ENCODE results near the gene MYOF. TPM values are rescaled to one million over a fixed set of nuclear protein-coding genes. Genes with fewer than 3 reads are reported as not detected.

MYOF gene
- total RNA-seq, 4 donors from 2014 or later, result 61.1 to 123 (median 99.6) TPM

DNA sequence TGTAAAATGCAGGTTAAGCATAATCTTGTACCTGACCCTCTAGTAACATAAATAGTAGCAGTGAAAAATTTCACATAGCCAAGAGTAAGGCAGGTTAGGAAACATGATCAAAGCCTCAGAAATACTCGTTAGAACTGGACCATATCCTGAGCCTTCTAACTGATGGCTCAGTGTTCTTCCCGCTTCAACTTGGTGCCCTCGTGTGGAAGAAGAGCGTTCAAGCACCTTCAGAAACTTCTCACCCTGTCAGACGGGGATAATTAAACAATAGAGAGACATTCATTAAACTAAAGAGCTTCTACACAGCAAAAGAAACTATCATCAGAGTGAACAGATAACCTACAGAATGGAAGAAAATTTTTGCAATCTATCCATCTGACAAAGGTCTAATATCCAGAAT lies 124.5 kb downstream of the MYOF start:
- Histone ChIP-seq H3K9me3 (no peaks in the 10 kb centered on the region), H3K4me1 (no peaks in the 10 kb centered on the region), H3K36me3 (peaks cover 20 to 100% (median 47%) of the 10 kb centered on the region in 3 donors), H3K27me3 (no peaks in the 10 kb centered on the region), H3K4me3 (no peak overlapping the region), H3K27ac (no peak overlapping the region)
- no peak for DNase-seq
- 4 to 7% methylated on average over 5 of the region's 5 CpGs for WGBS, 2 donors
- intact Hi-C loops (cut with DNase I), result no loop called here
- no peak for TF ChIP-seq POLR2A (IDR thresholded peaks at IDR 0.05)
- TF ChIP-seq, protein P1, sequence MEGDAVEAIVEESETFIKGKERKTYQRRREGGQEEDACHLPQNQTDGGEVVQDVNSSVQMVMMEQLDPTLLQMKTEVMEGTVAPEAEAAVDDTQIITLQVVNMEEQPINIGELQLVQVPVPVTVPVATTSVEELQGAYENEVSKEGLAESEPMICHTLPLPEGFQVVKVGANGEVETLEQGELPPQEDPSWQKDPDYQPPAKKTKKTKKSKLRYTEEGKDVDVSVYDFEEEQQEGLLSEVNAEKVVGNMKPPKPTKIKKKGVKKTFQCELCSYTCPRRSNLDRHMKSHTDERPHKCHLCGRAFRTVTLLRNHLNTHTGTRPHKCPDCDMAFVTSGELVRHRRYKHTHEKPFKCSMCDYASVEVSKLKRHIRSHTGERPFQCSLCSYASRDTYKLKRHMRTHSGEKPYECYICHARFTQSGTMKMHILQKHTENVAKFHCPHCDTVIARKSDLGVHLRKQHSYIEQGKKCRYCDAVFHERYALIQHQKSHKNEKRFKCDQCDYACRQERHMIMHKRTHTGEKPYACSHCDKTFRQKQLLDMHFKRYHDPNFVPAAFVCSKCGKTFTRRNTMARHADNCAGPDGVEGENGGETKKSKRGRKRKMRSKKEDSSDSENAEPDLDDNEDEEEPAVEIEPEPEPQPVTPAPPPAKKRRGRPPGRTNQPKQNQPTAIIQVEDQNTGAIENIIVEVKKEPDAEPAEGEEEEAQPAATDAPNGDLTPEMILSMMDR (IDR thresholded peaks at IDR 0.05), result peak in 4 of 6 experiments; percentile 23 to 57 (median 41)

DNA sequence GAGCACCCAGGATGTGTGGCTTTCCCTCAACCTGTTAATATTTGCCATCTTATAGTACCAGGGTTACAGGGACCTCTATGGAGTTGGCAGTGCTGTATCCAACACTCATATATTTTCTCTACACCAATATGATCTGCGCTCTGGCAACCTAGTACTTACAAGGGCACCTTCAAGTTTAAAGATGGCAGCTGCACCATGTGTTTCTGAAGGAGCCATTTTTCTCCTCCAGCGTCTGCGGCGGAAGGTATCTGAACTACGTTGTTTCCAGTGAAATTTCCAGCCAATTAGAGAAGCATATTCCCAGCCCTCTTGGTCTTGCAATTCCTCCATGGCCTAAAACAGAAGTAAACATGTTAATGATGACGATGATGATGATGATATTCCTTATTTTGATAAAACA lies 125.6 kb downstream of the MYOF start:
- Histone ChIP-seq H3K4me3 (no peak overlapping the region), H3K36me3 (peaks cover 20 to 100% (median 56%) of the 10 kb centered on the region in 3 donors), H3K4me1 (no peaks in the 10 kb centered on the region), H3K27ac (no peak overlapping the region), H3K27me3 (no peaks in the 10 kb centered on the region), H3K9me3 (no peaks in the 10 kb centered on the region)
- intact Hi-C loops (cut with DNase I), result no loop called here
- WGBS, 2 donors, result 95 to 96% methylated on average over 6 of the region's 6 CpGs
- no peak for DNase-seq
- TF ChIP-seq, protein P1 (IDR thresholded peaks at IDR 0.05), result no peak
- TF ChIP-seq POLR2A (IDR thresholded peaks at IDR 0.05), result no peak

DNA sequence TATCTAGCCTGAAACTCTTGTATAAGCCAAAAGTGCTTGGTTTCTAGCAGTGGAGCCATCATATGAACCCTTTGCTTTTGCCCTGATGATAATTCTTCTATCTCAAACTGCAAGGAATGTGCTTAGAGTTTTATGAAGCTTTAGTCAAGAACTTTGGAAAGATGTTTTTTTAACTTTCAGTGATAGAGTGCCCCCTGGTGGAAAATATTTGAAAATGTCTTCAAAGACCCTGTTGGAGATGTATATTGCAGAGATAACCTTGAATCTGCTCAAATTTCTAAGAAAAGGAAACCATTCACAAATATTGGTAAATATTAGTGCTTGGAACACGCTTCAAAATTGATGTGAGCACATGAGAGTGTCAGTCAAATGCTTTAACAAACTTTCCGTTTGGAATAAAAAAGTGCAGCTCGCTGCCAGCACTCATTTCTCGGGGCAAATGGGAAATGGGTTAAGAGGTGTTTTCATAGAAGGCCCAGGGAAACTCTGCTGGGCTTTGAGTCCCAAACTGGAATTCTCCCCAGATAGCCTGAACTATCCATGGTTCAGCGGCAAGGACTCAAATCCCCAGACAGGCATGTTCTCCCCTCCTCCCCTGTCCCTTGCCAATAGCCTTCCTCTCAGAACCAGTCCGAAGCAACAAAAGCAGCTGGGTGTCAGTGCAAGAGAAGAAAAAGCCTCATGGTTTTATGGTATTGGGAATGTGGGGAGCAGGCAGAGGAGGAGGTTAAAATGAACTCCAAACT lies 129.3 kb downstream of the MYOF start:
- Histone ChIP-seq H3K9me3 (no peaks in the 10 kb centered on the region), H3K4me1 (no peaks in the 10 kb centered on the region), H3K36me3 (peaks cover 23 to 100% (median 70%) of the 10 kb centered on the region in 3 donors), H3K27ac (no peak overlapping the region), H3K27me3 (no peaks in the 10 kb centered on the region), H3K4me3 (no peak overlapping the region)
- intact Hi-C loops (cut with DNase I), result no loop called here
- WGBS, 2 donors, result 57 to 66% methylated on average over 5 of the region's 6 CpGs
- TF ChIP-seq, protein P1 (IDR thresholded peaks at IDR 0.05), result peak in 5 of 6 experiments; percentile 44 to 78 (median 66)
- no peak for TF ChIP-seq POLR2A (IDR thresholded peaks at IDR 0.05)
- DNase-seq, result no peak

DNA sequence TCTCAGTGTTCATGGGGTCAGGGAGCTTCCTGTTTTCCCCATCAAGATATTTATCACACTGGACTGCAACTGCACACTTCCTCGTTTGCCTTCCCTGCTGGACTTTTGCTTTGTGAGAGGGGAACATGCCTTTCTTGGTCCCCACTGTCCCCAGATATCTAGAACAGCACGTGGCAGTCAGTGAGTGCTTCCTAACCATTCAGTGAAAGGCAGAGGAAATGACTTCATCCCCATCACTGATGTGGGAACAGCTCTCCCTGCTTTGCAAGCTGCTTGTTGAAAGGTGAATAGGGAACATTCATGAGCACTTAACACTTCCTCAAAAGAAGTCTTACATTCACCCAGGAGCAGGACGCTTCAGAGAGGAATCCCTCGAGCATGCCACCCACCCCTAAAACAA lies 135.4 kb downstream of the MYOF start:
- no peak for DNase-seq
- H3K4me3 ChIP-seq, result no peak overlapping the region
- H3K27ac ChIP-seq, result no peak overlapping the region
- intact Hi-C loops (cut with DNase I), result no loop called here
- H3K4me1 ChIP-seq, result no peaks in the 10 kb centered on the region
- 61 to 63% methylated on average over 2 to 3 of the region's 4 CpGs for WGBS, 2 donors
- H3K9me3 ChIP-seq, result no peaks in the 10 kb centered on the region
- no peak for TF ChIP-seq POLR2A (IDR thresholded peaks at IDR 0.05)
- TF ChIP-seq, protein P1 (IDR thresholded peaks at IDR 0.05), result no peak
- H3K36me3 ChIP-seq, result peaks cover 21 to 99% (median 47%) of the 10 kb centered on the region in 3 donors
- H3K27me3 ChIP-seq, result no peaks in the 10 kb centered on the region

DNA sequence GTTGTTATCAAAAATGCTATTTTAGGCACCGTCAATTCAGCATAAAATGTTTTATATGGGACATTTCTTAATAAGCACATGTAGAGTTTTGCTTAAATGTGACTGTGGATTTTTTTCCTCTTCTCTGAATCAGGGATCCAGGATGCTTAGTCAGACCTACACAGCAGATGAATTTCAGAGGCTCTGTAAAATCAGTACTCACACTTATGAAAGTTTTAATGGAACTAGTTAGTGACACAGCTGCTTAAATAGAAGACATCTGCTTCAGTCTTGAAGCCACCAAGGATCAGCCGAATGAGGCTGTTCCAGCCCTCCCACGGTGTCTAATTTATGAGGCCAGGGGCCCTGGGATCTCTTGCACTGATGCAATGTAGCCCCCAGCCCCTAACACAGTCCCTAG lies 136.0 kb downstream of the MYOF start:
- WGBS, 2 donors, result 59 to 82% methylated on average over 3 of the region's 3 CpGs
- TF ChIP-seq POLR2A (IDR thresholded peaks at IDR 0.05), result no peak
- TF ChIP-seq, protein P1 (IDR thresholded peaks at IDR 0.05), result no peak
- Histone ChIP-seq H3K4me1 (no peaks in the 10 kb centered on the region), H3K27ac (no peak overlapping the region), H3K9me3 (no peaks in the 10 kb centered on the region), H3K27me3 (no peaks in the 10 kb centered on the region), H3K4me3 (no peak overlapping the region), H3K36me3 (peaks cover 24 to 99% (median 46%) of the 10 kb centered on the region in 3 donors)
- no peak for DNase-seq
- intact Hi-C loops (cut with DNase I), result no loop called here
